ENCODE results near the gene CLEC18A.
"Not testable (repeated sequence)": the region's sequence is repeated elsewhere in the genome, so short reads cannot be mapped to it uniquely, and the experiment has no call there.

CLEC18A gene

DNA sequence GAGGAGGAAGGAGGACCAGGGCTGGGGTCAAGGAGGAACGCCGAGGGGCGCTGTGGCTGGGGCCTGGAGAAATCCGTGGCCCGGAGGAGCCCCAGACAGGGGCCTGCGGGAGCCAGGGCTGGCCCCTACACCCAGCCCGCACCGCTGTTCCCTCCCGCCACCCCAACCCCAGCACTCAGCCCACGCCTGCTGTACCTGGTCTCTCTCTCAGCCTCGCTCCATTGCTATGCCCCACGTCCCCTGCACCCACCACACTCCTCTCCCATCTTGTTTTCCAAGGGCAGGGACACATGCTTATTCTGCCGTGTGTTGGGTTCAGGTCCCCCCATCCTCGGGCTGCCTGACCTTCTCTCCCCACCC, 518 bp downstream of the CLEC18A start:
- DNase-seq (ENCODE audit: low read depth in 2 of 2), result not testable (repeated sequence)

- not testable (repeated sequence) for DNase-seq (ENCODE audit: low read depth in 2 of 2)
Measured at GRCh38 chr16:69952116-69952515, 982 bp downstream of the CLEC18A start.

GRCh38 chr16:69952572-69953355, 1.6 kb downstream of the CLEC18A start:
- DNase-seq (ENCODE audit: low read depth in 2 of 2), result not testable (repeated sequence)

GRCh38 chr16:69954241-69954640, 3.1 kb downstream of the CLEC18A start:
- DNase-seq (ENCODE audit: low read depth in 2 of 2), result not testable (repeated sequence)

- not testable (repeated sequence) for DNase-seq (ENCODE audit: low read depth in 2 of 2)
Measured at GRCh38 chr16:69963312-69963711, 12.2 kb downstream of the CLEC18A start.

GRCh38 chr16:69964960-69965660, 14.0 kb downstream of the CLEC18A start:
- DNase-seq (ENCODE audit: low read depth in 2 of 2), result not testable (repeated sequence)

- DNase-seq (ENCODE audit: low read depth in 2 of 2), result not testable (repeated sequence)
Measured at GRCh38 chr16:69965661-69966054, 14.5 kb downstream of the CLEC18A start.

- DNase-seq (ENCODE audit: low read depth in 2 of 2), result not testable (repeated sequence)
Measured at GRCh38 chr16:69967688-69968087, 16.6 kb downstream of the CLEC18A start.

DNA sequence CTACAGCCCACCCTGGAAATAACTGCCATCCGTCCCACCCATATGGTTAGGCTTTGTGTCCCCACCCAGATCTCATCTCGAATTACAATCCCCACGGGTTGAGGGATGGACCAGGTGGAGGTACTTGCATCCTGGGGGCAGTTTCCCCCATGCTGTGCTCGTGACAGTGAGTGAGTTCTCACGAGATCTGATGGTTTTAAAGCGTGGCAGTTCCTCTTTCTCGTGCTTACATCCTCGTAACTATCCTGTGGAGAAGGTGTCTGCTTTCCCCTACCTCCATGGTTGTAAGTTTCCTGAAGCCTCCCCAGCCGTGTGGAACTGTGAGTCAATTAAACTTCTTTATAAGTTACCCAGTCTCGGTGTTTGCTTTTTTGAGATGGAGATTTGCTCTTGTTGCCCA, 17.0 kb downstream of the CLEC18A start:
- DNase-seq (ENCODE audit: low read depth in 2 of 2), result not testable (repeated sequence)

DNA sequence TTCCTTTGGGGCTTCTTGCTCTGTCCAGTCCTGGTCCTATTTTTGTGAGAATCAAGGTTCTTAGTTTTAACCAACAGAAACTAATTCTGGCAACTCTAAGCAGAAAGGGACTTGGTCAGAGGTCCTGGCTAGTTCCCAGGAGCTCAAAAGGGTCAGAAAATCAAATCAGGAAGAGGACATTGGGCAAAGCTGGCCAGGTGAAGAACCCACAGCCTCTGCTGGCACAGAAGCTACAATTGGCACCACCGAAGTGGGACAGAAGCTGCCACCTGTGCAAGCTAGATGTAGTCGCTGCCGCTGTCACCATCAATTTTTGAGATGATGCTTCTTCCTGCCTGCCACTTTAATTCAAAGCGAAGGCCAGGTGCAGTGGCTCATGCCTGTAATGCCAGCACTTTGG, 18.5 kb downstream of the CLEC18A start:
- DNase-seq (ENCODE audit: low read depth in 2 of 2), result not testable (repeated sequence)

GRCh38 chr16:69972120-69972519, 21.0 kb downstream of the CLEC18A start:
- DNase-seq (ENCODE audit: low read depth in 2 of 2), result not testable (repeated sequence)

GRCh38 chr16:69972935-69973334, 21.8 kb downstream of the CLEC18A start:
- not testable (repeated sequence) for DNase-seq (ENCODE audit: low read depth in 2 of 2)

GRCh38 chr16:69985196-69985595, 34.1 kb downstream of the CLEC18A start:
- not testable (repeated sequence) for DNase-seq (ENCODE audit: low read depth in 2 of 2)

GRCh38 chr16:69997956-69998355, 46.8 kb downstream of the CLEC18A start:
- not testable (repeated sequence) for DNase-seq (ENCODE audit: low read depth in 2 of 2)

- DNase-seq (ENCODE audit: low read depth in 2 of 2), result not testable (repeated sequence)
Measured at GRCh38 chr16:69999801-70000200, 48.7 kb downstream of the CLEC18A start.

GRCh38 chr16:70003511-70003910, 52.4 kb downstream of the CLEC18A start:
- DNase-seq (ENCODE audit: low read depth in 2 of 2), result not testable (repeated sequence)

- not testable (repeated sequence) for DNase-seq (ENCODE audit: low read depth in 2 of 2)
Measured at GRCh38 chr16:70008604-70009003, 57.5 kb downstream of the CLEC18A start.

DNA sequence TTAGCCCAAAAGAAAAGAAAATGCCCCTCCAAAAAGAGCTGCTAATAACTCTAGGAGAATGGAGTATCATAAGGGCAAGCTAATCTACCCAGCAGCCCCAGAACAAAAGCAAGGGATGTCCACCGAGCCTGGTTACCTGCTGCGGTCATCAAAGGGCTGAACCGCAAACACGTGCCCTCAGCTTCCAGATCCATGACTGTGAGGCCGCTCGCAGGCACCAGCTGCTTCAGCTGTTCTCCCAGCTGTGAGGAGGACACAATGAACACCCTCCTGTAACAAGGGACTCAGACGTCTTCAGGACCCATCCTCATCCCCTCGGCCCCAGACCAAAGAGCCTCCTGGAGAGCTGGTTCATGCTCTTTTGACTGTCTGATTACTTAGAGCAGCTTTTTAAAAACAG, 59.5 kb downstream of the CLEC18A start:
- DNase-seq (ENCODE audit: low read depth in 2 of 2), result not testable (repeated sequence)

DNA sequence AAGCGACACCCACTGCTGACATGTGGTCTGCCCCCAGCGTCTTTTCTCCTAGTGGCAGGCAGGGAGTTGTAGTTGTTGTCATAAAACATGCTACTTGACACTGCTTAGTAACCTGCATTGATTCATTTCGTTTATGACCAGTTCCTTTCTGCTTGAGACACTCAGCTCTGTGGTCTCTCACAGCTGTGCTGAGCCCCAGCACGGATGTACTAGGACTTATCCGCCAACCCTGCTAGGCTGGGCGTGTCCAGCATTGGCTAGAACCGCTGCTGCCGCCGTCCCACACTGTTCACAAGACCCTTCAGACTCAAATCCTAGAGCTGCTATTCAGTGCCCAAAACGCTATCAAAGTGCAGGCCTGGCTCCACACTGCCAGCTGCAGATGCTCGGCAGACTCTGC, 60.0 kb downstream of the CLEC18A start:
- DNase-seq (ENCODE audit: low read depth in 2 of 2), result not testable (repeated sequence)

DNA sequence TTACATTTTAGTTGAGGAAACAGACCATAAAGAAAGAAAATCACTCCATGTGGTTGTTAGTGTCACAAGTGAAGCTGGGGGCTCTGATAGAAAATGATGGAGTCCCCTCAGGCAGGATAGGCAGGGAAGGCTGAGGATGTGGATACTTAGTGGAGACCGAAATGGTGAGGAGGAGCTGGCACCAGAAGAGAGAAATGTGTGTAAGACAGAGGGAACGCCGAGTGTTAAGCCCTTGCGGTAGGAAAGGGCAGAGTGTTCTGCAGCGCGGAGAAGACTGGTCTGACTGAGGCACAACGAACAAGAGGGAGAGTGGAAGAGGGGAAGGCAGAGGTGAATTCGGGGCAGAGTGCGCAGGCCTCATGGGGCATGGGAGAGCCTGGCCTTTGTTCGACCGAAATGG, 61.2 kb downstream of the CLEC18A start:
- not testable (repeated sequence) for DNase-seq (ENCODE audit: low read depth in 2 of 2)

- not testable (repeated sequence) for DNase-seq (ENCODE audit: low read depth in 2 of 2)
Measured at GRCh38 chr16:70012951-70013350, 61.8 kb downstream of the CLEC18A start.
